ENCODE data around the gene MMP3.
"Not testable (repeated sequence)": the region's sequence is repeated elsewhere in the genome, so short reads cannot be mapped to it uniquely, and the experiment has no call there.

MMP3 gene

GRCh38 chr11:102843489-102843888 is at the start of gene MMP3:
MMP3 (minus strand) TSS chr11:102843609; CDS start chr11:102843546, 63 bp downstream.
- DNase-seq (ENCODE audit: low spot score in 2 of 2) (no peak), ATAC-seq (no peak)
- Mint-ChIP-seq H3K27ac (no peak within 1 kb of the TSS), H3K9me3 (peaks cover 2% of the 10 kb centered on the region), H3K36me3 (no peaks in the 10 kb centered on the region), H3K4me1 (no peaks in the 10 kb centered on the region), H3K4me3 (no peak within 1 kb of the TSS)

- ATAC-seq (no peak), DNase-seq (ENCODE audit: low spot score in 2 of 2) (no peak)
- no peaks in the 10 kb centered on the region for H3K4me1 Mint-ChIP-seq
- H3K4me3 Mint-ChIP-seq: no peak overlapping the region
- H3K36me3 Mint-ChIP-seq: no peaks in the 10 kb centered on the region
- H3K9me3 Mint-ChIP-seq: peaks cover 4% of the 10 kb centered on the region
- no peak overlapping the region for H3K27ac Mint-ChIP-seq
Observed at GRCh38 chr11:102891736-102892135, 48.3 kb upstream of the MMP3 start.

GRCh38 chr11:102886999-102887398 is 43.6 kb upstream of the MMP3 start:
- no peak for ATAC-seq
- no peak for DNase-seq (ENCODE audit: low spot score in 2 of 2)
- Mint-ChIP-seq H3K4me1 (no peaks in the 10 kb centered on the region), H3K27ac (no peak overlapping the region), H3K4me3 (no peak overlapping the region), H3K9me3 (no peaks in the 10 kb centered on the region), H3K36me3 (no peaks in the 10 kb centered on the region)

- Mint-ChIP-seq H3K4me1 (no peaks in the 10 kb centered on the region), H3K9me3 (no peaks in the 10 kb centered on the region), H3K36me3 (no peaks in the 10 kb centered on the region), H3K27ac (no peak overlapping the region), H3K4me3 (no peak overlapping the region)
- no peak for DNase-seq (ENCODE audit: low spot score in 2 of 2)
- ATAC-seq: peak; percentile 45
Observed at GRCh38 chr11:102883141-102883540, 39.7 kb upstream of the MMP3 start.

- Mint-ChIP-seq H3K9me3 (no peaks in the 10 kb centered on the region), H3K27ac (no peak overlapping the region), H3K36me3 (no peaks in the 10 kb centered on the region), H3K4me1 (no peaks in the 10 kb centered on the region), H3K4me3 (no peak overlapping the region)
- ATAC-seq (peak; percentile 60), DNase-seq (ENCODE audit: low spot score in 2 of 2) (no peak)
Observed at GRCh38 chr11:102882389-102883024, 39.1 kb upstream of the MMP3 start.

GRCh38 chr11:102879801-102880200 is 36.4 kb upstream of the MMP3 start:
- Mint-ChIP-seq H3K27ac (no peak overlapping the region), H3K4me3 (no peak overlapping the region), H3K9me3 (no peaks in the 10 kb centered on the region), H3K4me1 (no peaks in the 10 kb centered on the region), H3K36me3 (no peaks in the 10 kb centered on the region)
- ATAC-seq: no peak
- DNase-seq (ENCODE audit: low spot score in 2 of 2): no peak

GRCh38 chr11:102878595-102878994 is 35.2 kb upstream of the MMP3 start:
- no peaks in the 10 kb centered on the region for H3K9me3 Mint-ChIP-seq
- H3K36me3 Mint-ChIP-seq: no peaks in the 10 kb centered on the region
- no peak for ATAC-seq
- H3K4me1 Mint-ChIP-seq: no peaks in the 10 kb centered on the region
- no peak for DNase-seq (ENCODE audit: low spot score in 2 of 2)
- H3K4me3 Mint-ChIP-seq: no peak overlapping the region
- H3K27ac Mint-ChIP-seq: no peak overlapping the region

GRCh38 chr11:102874852-102875251 is 31.4 kb upstream of the MMP3 start, which contains the start of gene MMP12:
MMP12 (minus strand) TSS chr11:102874982; CDS start chr11:102874937, 45 bp downstream.
- ATAC-seq (no peak), DNase-seq (ENCODE audit: low spot score in 2 of 2) (no peak)
- H3K36me3 Mint-ChIP-seq: no peaks in the 10 kb centered on the region
- no peak within 1 kb of the TSS for H3K27ac Mint-ChIP-seq
- H3K9me3 Mint-ChIP-seq: no peaks in the 10 kb centered on the region
- no peaks in the 10 kb centered on the region for H3K4me1 Mint-ChIP-seq
- no peak within 1 kb of the TSS for H3K4me3 Mint-ChIP-seq

GRCh38 chr11:102869354-102869964 is 26.1 kb upstream of the MMP3 start:
- H3K9me3 Mint-ChIP-seq; H3K4me1 Mint-ChIP-seq; DNase-seq (ENCODE audit: low spot score in 2 of 2); ATAC-seq; H3K27ac Mint-ChIP-seq; H3K36me3 Mint-ChIP-seq; H3K4me3 Mint-ChIP-seq: not testable (repeated sequence)

- Mint-ChIP-seq H3K4me1 (no peaks in the 10 kb centered on the region), H3K4me3 (no peak overlapping the region), H3K9me3 (no peaks in the 10 kb centered on the region), H3K36me3 (no peaks in the 10 kb centered on the region), H3K27ac (no peak overlapping the region)
- no peak for ATAC-seq
- DNase-seq (ENCODE audit: low spot score in 2 of 2): no peak
Observed at GRCh38 chr11:102868339-102868738, 24.9 kb upstream of the MMP3 start.

- no peak overlapping the region for H3K27ac Mint-ChIP-seq
- no peaks in the 10 kb centered on the region for H3K4me1 Mint-ChIP-seq
- ATAC-seq (no peak), DNase-seq (ENCODE audit: low spot score in 2 of 2) (no peak)
- no peaks in the 10 kb centered on the region for H3K9me3 Mint-ChIP-seq
- H3K4me3 Mint-ChIP-seq: no peak overlapping the region
- no peaks in the 10 kb centered on the region for H3K36me3 Mint-ChIP-seq
Observed at GRCh38 chr11:102864724-102865123, 21.3 kb upstream of the MMP3 start.

GRCh38 chr11:102853956-102854355 is 10.5 kb upstream of the MMP3 start:
- DNase-seq (ENCODE audit: low spot score in 2 of 2): no peak
- no peaks in the 10 kb centered on the region for H3K36me3 Mint-ChIP-seq
- H3K4me1 Mint-ChIP-seq: no peaks in the 10 kb centered on the region
- no peak for ATAC-seq
- no peaks in the 10 kb centered on the region for H3K9me3 Mint-ChIP-seq
- H3K27ac Mint-ChIP-seq: no peak overlapping the region
- no peak overlapping the region for H3K4me3 Mint-ChIP-seq

GRCh38 chr11:102853055-102853454 is 9.6 kb upstream of the MMP3 start:
- ATAC-seq (no peak), DNase-seq (ENCODE audit: low spot score in 2 of 2) (no peak)
- H3K36me3 Mint-ChIP-seq: no peaks in the 10 kb centered on the region
- H3K9me3 Mint-ChIP-seq: no peaks in the 10 kb centered on the region
- H3K4me3 Mint-ChIP-seq: no peak overlapping the region
- no peak overlapping the region for H3K27ac Mint-ChIP-seq
- no peaks in the 10 kb centered on the region for H3K4me1 Mint-ChIP-seq

- Mint-ChIP-seq H3K4me3 (no peak overlapping the region), H3K9me3 (peaks cover 2% of the 10 kb centered on the region), H3K36me3 (no peaks in the 10 kb centered on the region), H3K27ac (no peak overlapping the region), H3K4me1 (no peaks in the 10 kb centered on the region)
- DNase-seq (ENCODE audit: low spot score in 2 of 2) (no peak), ATAC-seq (peak; percentile 28)
Observed at GRCh38 chr11:102850973-102851745, 7.8 kb upstream of the MMP3 start.

GRCh38 chr11:102849311-102849710 is 5.9 kb upstream of the MMP3 start:
- Mint-ChIP-seq H3K4me3 (no peak overlapping the region), H3K4me1 (no peaks in the 10 kb centered on the region), H3K27ac (no peak overlapping the region), H3K9me3 (peaks cover 2% of the 10 kb centered on the region), H3K36me3 (no peaks in the 10 kb centered on the region)
- DNase-seq (ENCODE audit: low spot score in 2 of 2) (no peak), ATAC-seq (no peak)

- Mint-ChIP-seq H3K9me3 (peaks cover 2% of the 10 kb centered on the region), H3K4me3 (no peak overlapping the region), H3K27ac (no peak overlapping the region), H3K4me1 (no peaks in the 10 kb centered on the region), H3K36me3 (no peaks in the 10 kb centered on the region)
- DNase-seq (ENCODE audit: low spot score in 2 of 2): no peak
- ATAC-seq: no peak
Observed at GRCh38 chr11:102846292-102846691, 2.9 kb upstream of the MMP3 start.

All from stimulated activated effector memory CD8-positive, alpha-beta T cell treated with anti-CD3 and anti-CD28 coated beads, Interleukin-12 subunit alpha, Interleukin-12 subunit beta, amount 100 ng/mL, for 72 hours (primary cell).